HepG2 (cell line): ENCODE measurements around the gene GALNT18. TPM values are rescaled to one million over a fixed set of nuclear protein-coding genes. Genes with fewer than 3 reads are reported as not detected.

Experiments used
- ATAC-seq: fragments of 200-7000 bp; cut with Tn5 transposase; 3 replicates; pipeline ENCODE4 v1.9.1; 2020; ENCODE audit warnings: mild to moderate bottlenecking, moderate library complexity
- BruUV-seq: library from RNA; stranded (reverse); fragments of 400-500 nt; replicated peaks from 2 replicates; lab custom pipeline; 2021; lab: Mats Ljungman, UMichigan
- CTCF ChIA-PET: fragments of 300-600 bp; formaldehyde crosslinking; extraction: SDS; loops from one replicate; lab custom pipeline; 2021; ENCODE audit warnings: low total read pairs, inconsistent platforms, low intra/inter-chr PET ratio; lab: Yijun Ruan, JAX
- POLR2A ChIA-PET: fragments of 350-600 bp; sonication (Branson Sonifier 250); formaldehyde crosslinking; loops from one replicate; lab custom pipeline; 2020; ENCODE audit warnings: antibody characterized with exemption, inconsistent platforms; lab: Yijun Ruan, JAX
- DNase-seq: peaks from one replicate; pipeline ENCODE4 v3.0.0-alpha.2; 2015; ENCODE audit warnings: low spot score
- FAIRE-seq: peaks from 3 replicates; lab custom pipeline; 2011; peaks lifted over from hg19 to GRCh38; lab: Jason Lieb, UNC
- H2AFZ ChIP-seq: one replicate; pipeline ENCODE4 v1.6.1; 2011; ENCODE audit warnings: low read length, inconsistent platforms
- H3K27ac ChIP-seq: fragments of 300-600 bp; 3 replicates; pipeline ENCODE4 v1.8.0; 2011; ENCODE audit warnings: mixed run types, mild to moderate bottlenecking, mixed read lengths, low read length, inconsistent platforms; ENCODE audit not compliant: insufficient read depth; ENCODE audit errors: extremely low read length
- H3K27me3 ChIP-seq, 2 experiments: fragments of 200-600 bp in 1 of 2; 2 replicates in 1 of 2; 3 replicates in 1 of 2; pipeline versions ENCODE4 v1.6.0 to v1.8.0; 2011; ENCODE audit warnings: low read length in 2 of 2, mild to moderate bottlenecking in 2 of 2, moderate library complexity in 2 of 2, inconsistent platforms in 1 of 2; ENCODE audit not compliant: insufficient read depth in 2 of 2, control insufficient read depth in 1 of 2
- H3K36me3 ChIP-seq, 2 experiments: fragments of 200-600 bp in 1 of 2; replicated peaks in 1 of 2; 2 replicates in 1 of 2; 3 replicates in 1 of 2; pipeline versions ENCODE4 v1.5.1 to v1.8.0; 2011; ENCODE audit warnings: low read length in 2 of 2, inconsistent platforms in 1 of 2; ENCODE audit not compliant: insufficient read depth in 2 of 2, control insufficient read depth in 1 of 2
- H3K4me1 ChIP-seq: 2 replicates; pipeline ENCODE4 v1.5.1; 2012; ENCODE audit warnings: low read length, inconsistent platforms; ENCODE audit not compliant: insufficient read depth
- H3K4me2 ChIP-seq: 2 replicates; pipeline ENCODE4 v1.6.0; 2011; ENCODE audit warnings: low read depth, low read length, inconsistent platforms
- H3K4me3 ChIP-seq, 3 experiments: fragments of 200-600 bp in 1 of 3; sonication (generic), shearing (Covaris generic) in 1 of 3; replicated peaks in 1 of 3; 2 replicates each; pipeline ENCODE4 v1.5.1; 2011 to 2016; ENCODE audit warnings: low read length in 3 of 3, inconsistent platforms in 2 of 3, low read depth in 2 of 3, mild to moderate bottlenecking in 2 of 3, control low read depth in 1 of 3, mixed read lengths in 1 of 3; ENCODE audit not compliant: insufficient read depth in 1 of 3
- H3K79me2 ChIP-seq: one replicate; pipeline ENCODE4 v1.6.1; 2011; ENCODE audit warnings: low read length, inconsistent platforms; ENCODE audit not compliant: insufficient read depth
- H3K9ac ChIP-seq: 2 replicates; pipeline ENCODE4 v1.6.0; 2011; ENCODE audit warnings: mild to moderate bottlenecking, low read depth, low read length, inconsistent platforms; ENCODE audit not compliant: insufficient read depth
- H3K9me3 ChIP-seq: 2 replicates; pipeline ENCODE4 v1.5.1; 2012; ENCODE audit warnings: mild to moderate bottlenecking, low read length
- H4K20me1 ChIP-seq: 2 replicates; pipeline ENCODE4 v1.6.0; 2011; ENCODE audit warnings: inconsistent platforms, mild to moderate bottlenecking, low read length, moderate library complexity; ENCODE audit not compliant: insufficient read depth
- BRD4 ChIP-seq: sonication (generic); formaldehyde crosslinking; IDR thresholded peaks from 2 replicates; pipeline ENCODE4 v1.4.0; 2020; ENCODE audit warnings: missing genetic modification reagents
- FUBP1 ChIP-seq: sonication (generic); formaldehyde crosslinking; IDR thresholded peaks from 2 replicates; pipeline ENCODE4 v1.5.1; 2020; ENCODE audit warnings: missing genetic modification reagents, mild to moderate bottlenecking, borderline replicate concordance
- GPN1 ChIP-seq: sonication (generic); formaldehyde crosslinking; IDR thresholded peaks from 2 replicates; pipeline ENCODE4 v1.5.1; 2020; ENCODE audit warnings: missing genetic modification reagents, borderline replicate concordance
- HOXA5 ChIP-seq: sonication (generic); formaldehyde crosslinking; IDR thresholded peaks from 2 replicates; pipeline ENCODE4 v1.4.0; 2020; ENCODE audit warnings: missing genetic modification reagents
- PBX2 ChIP-seq: IDR thresholded peaks from 2 replicates; pipeline ENCODE4 v1.6.1; 2016; ENCODE audit warnings: control low read depth
- PBX3 ChIP-seq: sonication (generic); formaldehyde crosslinking; IDR thresholded peaks from 2 replicates; pipeline ENCODE4 v1.8.1; 2023; ENCODE audit warnings: missing genetic modification reagents, inconsistent platforms, borderline replicate concordance
- ZBTB10 ChIP-seq: sonication (generic); formaldehyde crosslinking; IDR thresholded peaks from 2 replicates; pipeline ENCODE4 v1.4.0; 2020; ENCODE audit warnings: missing genetic modification reagents, borderline replicate concordance
- ZFP37 ChIP-seq: sonication (generic); formaldehyde crosslinking; IDR thresholded peaks from 2 replicates; pipeline ENCODE4 v1.4.0; 2020; ENCODE audit warnings: missing genetic modification reagents, borderline replicate concordance
- ZNF12 ChIP-seq: sonication (generic); formaldehyde crosslinking; IDR thresholded peaks from 2 replicates; pipeline ENCODE4 v1.5.0; 2020; ENCODE audit warnings: missing genetic modification reagents
- ZNF367 ChIP-seq: sonication (generic); formaldehyde crosslinking; IDR thresholded peaks from 2 replicates; pipeline ENCODE4 v1.4.0; 2020; ENCODE audit warnings: missing genetic modification reagents, borderline replicate concordance
- ZNF564 ChIP-seq: sonication (generic); formaldehyde crosslinking; IDR thresholded peaks from 2 replicates; pipeline ENCODE4 v1.8.1; 2023; ENCODE audit warnings: mild to moderate bottlenecking, missing genetic modification reagents
- ZNF605 ChIP-seq: sonication (generic); formaldehyde crosslinking; IDR thresholded peaks from 2 replicates; pipeline ENCODE4 v1.8.0; 2022; ENCODE audit warnings: mild to moderate bottlenecking, missing genetic modification reagents
- ZNF816 ChIP-seq: sonication (generic); formaldehyde crosslinking; IDR thresholded peaks from 2 replicates; pipeline ENCODE4 v1.8.0; 2022; ENCODE audit warnings: missing genetic modification reagents, mild to moderate bottlenecking, borderline replicate concordance
- WGBS: methylation state at CpG from one replicate; pipeline ENCODE4 v1.1.6; 2017; ENCODE audit warnings: low lambda C conversion rate; 5-methylcytosine and 5-hydroxymethylcytosine counted together
- in situ Hi-C: cut with HindIII; loops from 2 replicates; pipeline ENCODE4 v1.10.0; 2017; ENCODE audit warnings: low pct_unique_long_range_greater_than_20kb; ENCODE audit not compliant: extremely low pct_ligation_motif_present
- intact Hi-C: fragments of 100-400 bp; cut with micrococcal nuclease; formaldehyde crosslinking; loops from one replicate; pipeline ENCODE4 v1.10.0; 2022; ENCODE audit not compliant: unreplicated experiment
- polyA plus RNA-seq, 8 experiments: library from polyadenylated mRNA; depleted of rRNA in 3 of 8; stranded (reverse) in 7 of 8; unstranded in 1 of 8; fragments of >200 nt; fragmentation: Illumina TruSeq in 4 of 8; extraction: Trizol in 4 of 8; gene quantifications; 2 replicates each; pipeline versions ENCODE4 v1.2.1 to v1.2.3, GENCODE V29; 2011 to 2016; ENCODE audit warnings: low read depth in 4 of 8, missing spikeins in 1 of 8, mixed read lengths in 1 of 8; ENCODE audit not compliant: insufficient read depth in 1 of 8
- total RNA-seq, 5 experiments: library from RNA; depleted of rRNA; stranded (reverse); fragments of >200 nt; fragmentation: Illumina TruSeq; extraction: Trizol; gene quantifications; 2 replicates each; pipeline ENCODE4 v1.2.3, GENCODE V29; 2016; ENCODE audit warnings: low read depth in 1 of 5

The GALNT18 gene
- total and polyA plus RNA-seq, 2 of the 13 experiments (the other 11 are each of a cell fraction or from before 2014, with no cell fraction given) = 0.11 TPM; not detected in 1

- no peaks in the 10 kb centered on the region for H3K36me3 ChIP-seq
- in situ Hi-C loops = no loop called here
- H3K9ac ChIP-seq = no peak overlapping the region
- FAIRE-seq = no peak
- no peak for ATAC-seq
- DNase-seq = no peak
- WGBS = 1% methylated on average over 4 of the region's 4 CpGs
- CTCF ChIA-PET = no interaction called here
- POLR2A ChIA-PET = no interaction called here
- H3K4me2 ChIP-seq = no peak overlapping the region
- BruUV-seq = no TSS peak
- H3K4me1 ChIP-seq = no peaks in the 10 kb centered on the region
- intact Hi-C loops = no loop called here
- TF ChIP-seq ZNF367 (CRISPR knock-in tag) = no peak
- no peak for TF ChIP-seq BRD4 (CRISPR knock-in tag)
- no peak for TF ChIP-seq ZBTB10 (CRISPR knock-in tag)
- TF ChIP-seq ZFP37 = no peak
- no peak for TF ChIP-seq PBX3 (CRISPR knock-in tag)
- no peak for TF ChIP-seq HOXA5 (CRISPR knock-in tag)
- TF ChIP-seq ZNF12 = no peak
- no peak for TF ChIP-seq FUBP1 (CRISPR knock-in tag)
- TF ChIP-seq ZNF564 (CRISPR knock-in tag) = no peak
- TF ChIP-seq PBX2 = no peak
- TF ChIP-seq GPN1 (CRISPR knock-in tag) = no peak
- no peak for TF ChIP-seq ZNF816 (CRISPR knock-in tag)
- no peak for TF ChIP-seq ZNF605
- no peaks in the 10 kb centered on the region for H3K9me3 ChIP-seq
- no peak overlapping the region for H2AFZ ChIP-seq
- peaks cover 1 to 4% of the 10 kb centered on the region in 2 experiments; a peak in 2 of 5 replicates for H3K27me3 ChIP-seq
- no peak overlapping the region for H3K4me3 ChIP-seq
- H3K27ac ChIP-seq = no peak overlapping the region
- no peaks in the 10 kb centered on the region for H4K20me1 ChIP-seq
- no peaks in the 10 kb centered on the region for H3K79me2 ChIP-seq
These were observed 285.1 kb downstream of the GALNT18 start for GRCh38 chr11:11336664-11337063.
